ENCODE data around the gene CPTP.

Gene CPTP

GRCh38 chr1:1324524-1325287, at the start of gene CPTP, which contains the start of gene INTS11:
CPTP (plus strand) TSS chr1:1324802; CDS start chr1:1326911, 2,109 bp downstream.
INTS11 (minus strand) TSS chr1:1324660; CDS start chr1:1324608, 52 bp downstream.
- DNase-seq (ENCODE audit: low read depth), result peak; percentile 93

- no peak for DNase-seq (ENCODE audit: low read depth)
These were observed 49.6 kb upstream of the CPTP start for GRCh38 chr1:1274931-1275431.

GRCh38 chr1:1275836-1276235, 48.8 kb upstream of the CPTP start:
- no peak for DNase-seq (ENCODE audit: low read depth)

GRCh38 chr1:1278620-1279019, 46.0 kb upstream of the CPTP start:
- no peak for DNase-seq (ENCODE audit: low read depth)

- DNase-seq (ENCODE audit: low read depth), result no peak
These were observed 45.6 kb upstream of the CPTP start for GRCh38 chr1:1279028-1279427.

GRCh38 chr1:1280782-1281481, 43.7 kb upstream of the CPTP start:
- no peak for DNase-seq (ENCODE audit: low read depth)

- DNase-seq (ENCODE audit: low read depth), result no peak
These were observed 42.9 kb upstream of the CPTP start for GRCh38 chr1:1281533-1282321.

- DNase-seq (ENCODE audit: low read depth), result no peak
These were observed 41.6 kb upstream of the CPTP start for GRCh38 chr1:1282998-1283397.

GRCh38 chr1:1283821-1284220, 40.8 kb upstream of the CPTP start:
- DNase-seq (ENCODE audit: low read depth), result no peak

GRCh38 chr1:1284221-1285101, 40.1 kb upstream of the CPTP start:
- DNase-seq (ENCODE audit: low read depth), result no peak

- DNase-seq (ENCODE audit: low read depth), result no peak
These were observed 39.5 kb upstream of the CPTP start for GRCh38 chr1:1285102-1285571.

- no peak for DNase-seq (ENCODE audit: low read depth)
These were observed 38.8 kb upstream of the CPTP start for GRCh38 chr1:1285611-1286311.

GRCh38 chr1:1286313-1287261, 38.0 kb upstream of the CPTP start:
- no peak for DNase-seq (ENCODE audit: low read depth)

GRCh38 chr1:1287288-1288110, 37.1 kb upstream of the CPTP start:
- no peak for DNase-seq (ENCODE audit: low read depth)

- peak; percentile 35 for DNase-seq (ENCODE audit: low read depth)
These were observed 34.3 kb upstream of the CPTP start for GRCh38 chr1:1290238-1290731.

- no peak for DNase-seq (ENCODE audit: low read depth)
These were observed 33.5 kb upstream of the CPTP start for GRCh38 chr1:1291023-1291528.

GRCh38 chr1:1291548-1292441, 32.8 kb upstream of the CPTP start:
- DNase-seq (ENCODE audit: low read depth), result peak; percentile 35

Measured in activated gamma-delta T cell treated with anti-CD3 and anti-CD28 coated beads, Interleukin-2, amount 50 U/mL, for 16 hours (primary cell).